A673 (cell line): ENCODE results near the gene PGAM4. TPM values are rescaled to one million over a fixed set of nuclear protein-coding genes. Genes with fewer than 3 reads are reported as not detected.

ENCODE experiments used
- BruUV-seq: library from RNA; stranded (reverse); fragments of 400-500 nt; replicated peaks from 2 replicates; lab custom pipeline; 2021; lab: Mats Ljungman, UMichigan
- CTCF ChIA-PET: fragments of 300-600 bp; sonication (Branson Sonifier 250); formaldehyde crosslinking; loops from one replicate; lab custom pipeline; 2022; ENCODE audit warnings: antibody characterized with exemption; lab: Charles Lee
- POLR2A ChIA-PET: fragments of 300-600 bp; sonication (Branson Sonifier 250); formaldehyde crosslinking; loops from one replicate; lab custom pipeline; 2022; ENCODE audit warnings: antibody characterized with exemption; ENCODE audit not compliant: low non-redundant PET; lab: Charles Lee
- DNase-seq: peaks from one replicate; pipeline ENCODE4 v3.0.0-alpha.2; 2015; ENCODE audit warnings: low spot score
- H3K27ac ChIP-seq: fragments of 200-600 bp; sonication (generic); 2 replicates; pipeline ENCODE4 v1.5.1; 2016; ENCODE audit warnings: mixed run types, low read depth, mild to moderate bottlenecking, mixed read lengths, antibody characterized with exemption, low read length; ENCODE audit not compliant: poor library complexity, severe bottlenecking
- H3K27me3 ChIP-seq: fragments of 200-600 bp; sonication (generic); replicated peaks from 2 replicates; pipeline ENCODE4 v1.6.1; 2017; ENCODE audit warnings: mixed run types, low read depth, mild to moderate bottlenecking, mixed read lengths, antibody characterized with exemption, low read length; ENCODE audit not compliant: insufficient read depth, poor library complexity
- H3K36me3 ChIP-seq: fragments of 200-600 bp; sonication (generic); 2 replicates; pipeline ENCODE4 v1.6.1; 2016; ENCODE audit warnings: mixed run types, mild to moderate bottlenecking, mixed read lengths, antibody characterized with exemption, low read length; ENCODE audit not compliant: insufficient read depth, poor library complexity, severe bottlenecking
- H3K4me1 ChIP-seq: fragments of 200-600 bp; sonication (generic); 2 replicates; pipeline ENCODE4 v1.6.1; 2017; ENCODE audit warnings: mixed run types, mild to moderate bottlenecking, mixed read lengths, antibody characterized with exemption, low read length; ENCODE audit not compliant: insufficient read depth, poor library complexity, severe bottlenecking
- H3K4me3 ChIP-seq: fragments of 200-600 bp; sonication (generic); 2 replicates; pipeline ENCODE4 v1.5.1; 2016; ENCODE audit warnings: low read depth, mixed run types, mild to moderate bottlenecking, mixed read lengths, low read length; ENCODE audit not compliant: poor library complexity, severe bottlenecking
- H3K9me3 ChIP-seq: fragments of 200-600 bp; sonication (generic); 2 replicates; pipeline ENCODE4 v1.6.1; 2016; ENCODE audit warnings: mixed run types, low read depth, mild to moderate bottlenecking, mixed read lengths, antibody characterized with exemption, low read length; ENCODE audit not compliant: poor library complexity, severe bottlenecking
- CTCF ChIP-seq: fragments of 300-800, 200-600 bp; sonication (generic); conservative IDR thresholded peaks from 2 replicates; pipeline ENCODE4 v1.5.1; 2017; ENCODE audit warnings: low read depth, mild to moderate bottlenecking, antibody characterized with exemption, low read length, moderate library complexity, mixed read lengths
- EZH2 ChIP-seq: fragments of 200-600 bp; sonication (generic); IDR thresholded peaks from 2 replicates; pipeline ENCODE4 v1.6.1; 2017; ENCODE audit warnings: borderline replicate concordance, low read depth, mild to moderate bottlenecking, mixed read lengths, antibody characterized with exemption, low read length; ENCODE audit not compliant: poor library complexity, severe bottlenecking
- intact Hi-C: fragments of 100-400 bp; cut with micrococcal nuclease; formaldehyde crosslinking; loops from one replicate; pipeline ENCODE4 v1.10.0; 2022; ENCODE audit not compliant: unreplicated experiment
- total RNA-seq: library from RNA; stranded (reverse); gene quantifications from 2 replicates; pipeline ENCODE4 v1.2.3, GENCODE V29; 2021

The PGAM4 gene
- total RNA-seq, 1 experiment from 2014 or later, result not detected

GRCh38 chrX:77953302-77953701 lies 16.1 kb downstream of the PGAM4 start:
- POLR2A ChIA-PET, result no interaction called here
- H3K4me1 ChIP-seq, result no peaks in the 10 kb centered on the region
- no TSS peak for BruUV-seq
- H3K36me3 ChIP-seq, result no peaks in the 10 kb centered on the region
- DNase-seq, result no peak
- CTCF ChIA-PET, result no interaction called here
- TF ChIP-seq EZH2, result no peak
- no peak for TF ChIP-seq CTCF
- H3K4me3 ChIP-seq, result no peak overlapping the region
- intact Hi-C loops, result no loop called here
- no peaks in the 10 kb centered on the region for H3K9me3 ChIP-seq
- no peaks in the 10 kb centered on the region for H3K27me3 ChIP-seq
- no peak overlapping the region for H3K27ac ChIP-seq

- H3K9me3 ChIP-seq, result no peaks in the 10 kb centered on the region
- no peak for DNase-seq
- CTCF ChIA-PET, result no interaction called here
- H3K4me1 ChIP-seq, result no peaks in the 10 kb centered on the region
- POLR2A ChIA-PET, result no interaction called here
- no peak overlapping the region for H3K27ac ChIP-seq
- intact Hi-C loops, result no loop called here
- TF ChIP-seq CTCF, result no peak
- TF ChIP-seq EZH2, result no peak
- H3K4me3 ChIP-seq, result no peak overlapping the region
- no peaks in the 10 kb centered on the region for H3K27me3 ChIP-seq
- no peaks in the 10 kb centered on the region for H3K36me3 ChIP-seq
- BruUV-seq, result no TSS peak
These were observed 17.3 kb downstream of the PGAM4 start for GRCh38 chrX:77952173-77952572.

- TF ChIP-seq EZH2 (no peak), CTCF (no peak)
- POLR2A ChIA-PET, result no interaction called here
- H3K4me1 ChIP-seq, result no peaks in the 10 kb centered on the region
- CTCF ChIA-PET, result no interaction called here
- H3K36me3 ChIP-seq, result no peaks in the 10 kb centered on the region
- no peaks in the 10 kb centered on the region for H3K9me3 ChIP-seq
- no peak overlapping the region for H3K27ac ChIP-seq
- DNase-seq, result no peak
- intact Hi-C loops, result no loop called here
- no TSS peak for BruUV-seq
- H3K4me3 ChIP-seq, result no peak overlapping the region
- no peaks in the 10 kb centered on the region for H3K27me3 ChIP-seq
These were observed 19.6 kb downstream of the PGAM4 start for GRCh38 chrX:77949840-77950239.
